Mucosa of stomach (tissue), 1 donor: Measurements from ENCODE around the gene GADD45B.

Experiments
- H3K27me3 ChIP-seq: one replicate; pipeline ENCODE4 v1.7.0; 2013; ENCODE audit warnings: mild to moderate bottlenecking, low read length; ENCODE audit not compliant: control insufficient read depth, insufficient read depth
- H3K36me3 ChIP-seq: one replicate; pipeline ENCODE4 v1.7.0; 2013; ENCODE audit warnings: low read length; ENCODE audit not compliant: control insufficient read depth, insufficient read depth
- H3K4me1 ChIP-seq: one replicate; pipeline ENCODE4 v1.7.0; 2013; ENCODE audit warnings: mild to moderate bottlenecking, low read length; ENCODE audit not compliant: control insufficient read depth, insufficient read depth
- H3K4me3 ChIP-seq: one replicate; pipeline ENCODE4 v1.7.0; 2013; ENCODE audit warnings: low read length
- H3K9ac ChIP-seq: one replicate; pipeline ENCODE4 v1.7.0; 2013; ENCODE audit warnings: mild to moderate bottlenecking, low read length, moderate library complexity
- H3K9me3 ChIP-seq: one replicate; pipeline ENCODE4 v1.7.0; 2013; ENCODE audit warnings: mild to moderate bottlenecking, low read length, moderate library complexity; ENCODE audit not compliant: control insufficient read depth
- donor health status: Pancreatic carcinoma.

GADD45B gene

DNA sequence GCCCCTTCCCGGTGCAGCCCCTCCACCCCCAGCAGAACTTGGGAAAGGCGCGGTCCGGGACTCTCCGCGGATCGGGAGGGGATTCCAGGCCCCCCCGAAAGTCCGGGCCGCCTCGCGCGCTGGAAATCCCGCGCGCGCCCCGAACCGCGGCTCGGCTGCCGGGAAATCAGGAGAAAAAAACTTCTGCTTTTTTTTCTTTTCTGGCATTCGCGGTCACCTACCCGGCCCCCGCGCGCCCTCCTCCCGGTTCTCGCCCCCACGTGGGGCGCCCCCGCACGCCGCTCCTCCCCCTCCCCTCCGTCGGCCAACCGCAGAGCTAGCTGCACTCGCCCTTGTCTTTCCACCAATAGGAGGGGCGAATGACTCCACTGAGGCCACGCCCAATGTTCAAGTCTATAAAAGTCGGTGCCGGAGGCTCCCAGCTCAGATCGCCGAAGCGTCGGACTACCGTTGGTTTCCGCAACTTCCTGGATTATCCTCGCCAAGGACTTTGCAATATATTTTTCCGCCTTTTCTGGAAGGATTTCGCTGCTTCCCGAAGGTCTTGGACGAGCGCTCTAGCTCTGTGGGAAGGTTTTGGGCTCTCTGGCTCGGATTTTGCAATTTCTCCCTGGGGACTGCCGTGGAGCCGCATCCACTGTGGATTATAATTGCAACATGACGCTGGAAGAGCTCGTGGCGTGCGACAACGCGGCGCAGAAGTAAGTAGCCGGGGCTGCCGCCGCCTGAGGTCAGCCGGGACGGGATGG lies at the start of gene GADD45B:
Gene GADD45B, plus strand, starts transcription at position 426 of the 749 bp plus-strand sequence. Its CDS starts 232 bp downstream, at position 658.
- H3K36me3 ChIP-seq = no peaks in the 10 kb centered on the region
- peak within 1 kb of the TSS; percentile 94 for H3K9ac ChIP-seq
- H3K4me3 ChIP-seq = peak within 1 kb of the TSS; percentile 95
- H3K27me3 ChIP-seq = no peaks in the 10 kb centered on the region
- H3K9me3 ChIP-seq = no peaks in the 10 kb centered on the region
- H3K4me1 ChIP-seq = peaks cover 32% of the 10 kb centered on the region

- Histone ChIP-seq H3K9me3 (no peaks in the 10 kb centered on the region), H3K4me3 (peak overlapping the region; percentile 93), H3K27me3 (no peaks in the 10 kb centered on the region), H3K36me3 (no peaks in the 10 kb centered on the region), H3K9ac (peak overlapping the region; percentile 92), H3K4me1 (peaks cover 24% of the 10 kb centered on the region)
Observed at GRCh38 chr19:2426611-2427428, 49.1 kb upstream of the GADD45B start.

DNA sequence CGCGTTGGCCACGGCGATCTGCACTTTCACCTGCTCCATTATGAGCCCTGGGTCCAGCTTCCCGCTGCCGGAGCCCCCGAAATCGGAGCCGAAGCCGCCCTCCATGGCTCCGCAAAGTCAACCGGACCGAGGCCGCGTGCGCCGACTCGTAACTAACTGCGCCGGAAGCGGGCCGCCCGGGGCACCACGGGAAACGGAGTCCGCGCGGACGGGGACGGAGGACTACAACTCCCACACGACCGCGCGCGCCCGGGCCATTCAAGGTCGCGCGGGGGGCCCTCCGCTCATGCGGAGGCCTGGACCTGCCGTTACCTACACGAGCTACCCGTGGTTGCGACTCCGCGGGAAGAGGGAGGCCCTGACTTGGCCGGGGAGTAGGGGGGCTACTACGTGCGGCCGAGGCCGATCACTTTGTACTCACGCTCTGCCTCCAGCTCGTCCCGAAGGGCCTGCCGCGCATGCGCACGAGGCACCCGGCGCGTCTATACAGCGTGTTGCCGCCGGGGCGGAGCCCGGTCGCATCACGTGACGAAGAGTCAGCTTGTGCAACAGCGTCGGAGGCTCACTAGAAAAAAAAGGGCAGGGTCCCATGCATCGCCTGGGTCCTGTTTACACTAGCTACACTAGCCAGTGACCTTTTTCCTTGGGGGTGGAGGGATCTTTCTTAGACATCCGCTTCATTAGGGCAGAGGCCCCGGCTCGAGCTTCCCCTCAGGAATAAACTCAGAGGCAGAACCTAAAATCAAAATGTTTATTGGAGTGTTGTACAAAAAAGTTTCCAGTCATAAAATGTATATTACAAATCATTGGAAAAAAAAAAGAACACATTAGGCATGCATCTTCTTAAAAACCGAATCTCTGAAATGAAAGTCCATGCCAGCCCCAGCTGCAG lies 48.3 kb upstream of the GADD45B start, which contains the start of gene TIMM13:
Gene TIMM13, minus strand, starts transcription at position 158 of the 892 bp plus-strand sequence. Its CDS starts 53 bp downstream, at position 105.
- Histone ChIP-seq H3K36me3 (no peaks in the 10 kb centered on the region), H3K9ac (peak within 1 kb of the TSS; percentile 92), H3K4me1 (peaks cover 24% of the 10 kb centered on the region), H3K9me3 (no peaks in the 10 kb centered on the region), H3K27me3 (no peaks in the 10 kb centered on the region), H3K4me3 (peak within 1 kb of the TSS; percentile 93)

GRCh38 chr19:2428321-2428690 lies 47.6 kb upstream of the GADD45B start:
- Histone ChIP-seq H3K4me1 (peaks cover 24% of the 10 kb centered on the region), H3K9ac (peak overlapping the region; percentile 92), H3K9me3 (no peaks in the 10 kb centered on the region), H3K27me3 (no peaks in the 10 kb centered on the region), H3K4me3 (peak overlapping the region; percentile 93), H3K36me3 (no peaks in the 10 kb centered on the region)

GRCh38 chr19:2428756-2429711 lies 46.9 kb upstream of the GADD45B start:
- H3K36me3 ChIP-seq = no peaks in the 10 kb centered on the region
- peaks cover 24% of the 10 kb centered on the region for H3K4me1 ChIP-seq
- H3K4me3 ChIP-seq = no peak overlapping the region
- no peaks in the 10 kb centered on the region for H3K9me3 ChIP-seq
- no peaks in the 10 kb centered on the region for H3K27me3 ChIP-seq
- peak overlapping the region; percentile 34 for H3K9ac ChIP-seq

- Histone ChIP-seq H3K9ac (no peak overlapping the region), H3K4me1 (peaks cover 24% of the 10 kb centered on the region), H3K9me3 (no peaks in the 10 kb centered on the region), H3K27me3 (no peaks in the 10 kb centered on the region), H3K4me3 (no peak overlapping the region), H3K36me3 (no peaks in the 10 kb centered on the region)
Observed at GRCh38 chr19:2429917-2430535, 45.9 kb upstream of the GADD45B start.

GRCh38 chr19:2431318-2432055 lies 44.4 kb upstream of the GADD45B start:
- Histone ChIP-seq H3K4me3 (no peak overlapping the region), H3K27me3 (no peaks in the 10 kb centered on the region), H3K4me1 (peaks cover 13% of the 10 kb centered on the region), H3K9ac (no peak overlapping the region), H3K9me3 (no peaks in the 10 kb centered on the region), H3K36me3 (no peaks in the 10 kb centered on the region)

DNA sequence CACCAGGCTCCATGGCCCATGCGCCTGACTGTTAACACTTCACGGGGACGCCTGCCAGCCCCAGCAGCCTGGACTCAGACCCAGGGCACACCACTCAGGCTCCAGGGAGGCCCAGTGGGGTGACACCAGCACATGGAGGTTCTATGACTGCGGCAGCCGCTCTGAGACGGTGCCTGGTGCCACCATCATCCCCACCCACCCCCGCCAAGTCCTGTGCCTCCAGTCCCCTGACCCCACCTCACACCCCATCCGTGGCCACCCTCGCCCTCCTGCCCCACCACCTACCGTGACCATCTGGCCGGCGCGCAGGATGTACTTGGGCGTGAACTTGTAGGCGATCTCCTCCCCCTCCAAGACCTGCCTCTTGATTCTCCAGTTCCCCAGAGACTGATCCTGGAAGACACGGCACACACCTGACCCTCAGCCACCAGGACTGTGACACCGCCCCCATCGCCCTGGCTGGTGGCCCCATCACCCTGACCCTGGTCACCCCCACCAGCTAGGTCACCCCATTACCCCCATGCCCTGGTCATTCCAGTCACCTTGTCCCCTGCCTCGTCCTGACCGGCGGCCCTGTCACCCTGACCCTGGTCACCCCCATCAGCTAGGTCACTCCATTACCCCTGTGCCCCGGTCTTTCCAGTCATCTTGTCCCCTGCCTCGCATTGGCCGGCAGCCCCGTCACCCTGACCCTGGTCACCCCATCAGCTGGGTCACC lies 43.6 kb upstream of the GADD45B start:
- peaks cover 10% of the 10 kb centered on the region for H3K4me1 ChIP-seq
- H3K4me3 ChIP-seq = no peak overlapping the region
- no peaks in the 10 kb centered on the region for H3K27me3 ChIP-seq
- H3K9ac ChIP-seq = no peak overlapping the region
- no peaks in the 10 kb centered on the region for H3K9me3 ChIP-seq
- H3K36me3 ChIP-seq = no peaks in the 10 kb centered on the region

GRCh38 chr19:2433854-2434253 lies 42.1 kb upstream of the GADD45B start:
- no peaks in the 10 kb centered on the region for H3K36me3 ChIP-seq
- no peaks in the 10 kb centered on the region for H3K4me1 ChIP-seq
- no peak overlapping the region for H3K4me3 ChIP-seq
- H3K27me3 ChIP-seq = no peaks in the 10 kb centered on the region
- H3K9ac ChIP-seq = no peak overlapping the region
- no peaks in the 10 kb centered on the region for H3K9me3 ChIP-seq

DNA sequence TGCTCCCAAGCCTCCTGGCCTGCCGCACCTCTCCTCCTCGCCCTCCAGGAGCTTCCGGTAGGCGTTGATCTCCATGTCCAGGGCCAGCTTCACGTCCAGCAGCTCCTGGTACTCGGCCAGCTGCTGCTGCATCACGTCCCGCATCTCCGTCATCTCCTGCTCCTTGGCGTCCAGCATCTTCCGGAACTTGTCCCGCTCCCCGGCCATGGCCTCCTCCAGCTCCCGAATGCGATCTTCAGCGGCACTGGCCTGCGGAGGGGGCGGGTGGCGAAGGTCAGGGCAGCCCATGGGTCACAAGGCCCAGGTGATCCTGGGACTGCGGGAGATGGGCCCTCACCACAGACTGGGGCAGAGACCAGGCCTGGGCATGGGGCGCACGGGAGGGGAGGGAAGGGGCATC lies 41.7 kb upstream of the GADD45B start:
- Histone ChIP-seq H3K4me3 (no peak overlapping the region), H3K36me3 (no peaks in the 10 kb centered on the region), H3K4me1 (no peaks in the 10 kb centered on the region), H3K27me3 (no peaks in the 10 kb centered on the region), H3K9me3 (no peaks in the 10 kb centered on the region), H3K9ac (no peak overlapping the region)
